Right atrium auricular region (tissue), 2 donors: ENCODE data around the gene TGFBR2. TPM values are rescaled to one million over a fixed set of nuclear protein-coding genes. Genes with fewer than 3 reads are reported as not detected.
A peak's percentile ranks its signal among the peaks of the same experiment; 100 is the strongest.

Experiments
- DNase-seq: peaks from one replicate; pipeline ENCODE4 v3.0.0-alpha.2; 2019; ENCODE audit warnings: low spot score
- H3K27ac ChIP-seq, 2 donors: fragments of 200-600 bp; sonication (generic); 1 replicate in 1 of 2; 2 replicates in 1 of 2; pipeline ENCODE4 v1.5.1; 2016 to 2019
- H3K27me3 ChIP-seq, 2 donors: fragments of 200-600 bp; sonication (generic); one replicate each; pipeline versions ENCODE4 v1.5.1 to v1.6.0; 2017 to 2019
- H3K36me3 ChIP-seq: fragments of 200-600 bp; sonication (generic); one replicate; pipeline ENCODE4 v1.5.1; 2016
- H3K4me1 ChIP-seq, 2 donors: fragments of 200-600 bp; sonication (generic); one replicate each; pipeline versions ENCODE4 v1.5.1 to v1.6.0; 2017 to 2019
- H3K4me3 ChIP-seq, 2 donors: fragments of 200-600 bp; sonication (generic); 1 replicate in 1 of 2; 2 replicates in 1 of 2; pipeline ENCODE4 v1.5.1; 2017 to 2019; ENCODE audit warnings: mild to moderate bottlenecking in 1 of 2, moderate library complexity in 1 of 2
- H3K9me3 ChIP-seq, 2 donors: fragments of 200-600 bp; sonication (generic); one replicate each; pipeline ENCODE4 v1.5.1; 2019
- CTCF ChIP-seq, 2 donors: fragments of 200-600 bp; sonication (generic); IDR thresholded peaks; one replicate each; pipeline ENCODE4 v1.5.1; 2019; ENCODE audit warnings: antibody characterized with exemption in 2 of 2
- total RNA-seq, 2 donors: library from RNA; depleted of rRNA; stranded (reverse); fragments of >200 nt; gene quantifications; one replicate each; pipeline ENCODE4 v1.1.0, GENCODE V29; 2016

TGFBR2 gene
- total RNA-seq, 2 donors from 2014 or later = 205 to 210 TPM

GRCh38 chr3:30626443-30627180 is 20.2 kb downstream of the TGFBR2 start:
- Histone ChIP-seq H3K27ac (peak overlapping the region; percentile 62 to 70), H3K9me3 (no peaks in the 10 kb centered on the region), H3K27me3 (no peaks in the 10 kb centered on the region), H3K4me1 (peaks cover 0 to 87% of the 10 kb centered on the region in 2 donors), H3K36me3 (peaks cover 18% of the 10 kb centered on the region), H3K4me3 (no peak overlapping the region)
- no peak for DNase-seq
- TF ChIP-seq CTCF (IDR thresholded peaks at IDR 0.05) = no peak

- no peak for DNase-seq
- Histone ChIP-seq H3K36me3 (peaks cover 13% of the 10 kb centered on the region), H3K27me3 (no peaks in the 10 kb centered on the region), H3K27ac (peak overlapping the region; percentile 64 to 75), H3K9me3 (no peaks in the 10 kb centered on the region), H3K4me3 (no peak overlapping the region), H3K4me1 (peaks cover 0 to 95% of the 10 kb centered on the region in 2 donors)
- no peak for TF ChIP-seq CTCF (IDR thresholded peaks at IDR 0.05)
Measured at GRCh38 chr3:30628205-30628900, 22.0 kb downstream of the TGFBR2 start.

GRCh38 chr3:30628901-30629590 is 22.6 kb downstream of the TGFBR2 start:
- DNase-seq = no peak
- TF ChIP-seq CTCF (IDR thresholded peaks at IDR 0.05) = peak in 1 of 2 donors; percentile 58
- peaks cover 8% of the 10 kb centered on the region for H3K36me3 ChIP-seq
- H3K9me3 ChIP-seq = no peaks in the 10 kb centered on the region
- no peak overlapping the region for H3K4me3 ChIP-seq
- H3K27ac ChIP-seq = peak overlapping the region; percentile 64 to 75
- H3K27me3 ChIP-seq = no peaks in the 10 kb centered on the region
- H3K4me1 ChIP-seq = peaks cover 0 to 100% of the 10 kb centered on the region in 2 donors

GRCh38 chr3:30629746-30630145 is 23.3 kb downstream of the TGFBR2 start:
- no peaks in the 10 kb centered on the region for H3K9me3 ChIP-seq
- TF ChIP-seq CTCF (IDR thresholded peaks at IDR 0.05) = no peak
- no peak overlapping the region for H3K4me3 ChIP-seq
- H3K27ac ChIP-seq = peak overlapping the region; percentile 64 to 75
- H3K36me3 ChIP-seq = peaks cover 3% of the 10 kb centered on the region
- DNase-seq = no peak
- H3K27me3 ChIP-seq = no peaks in the 10 kb centered on the region
- peaks cover 0 to 100% of the 10 kb centered on the region in 2 donors for H3K4me1 ChIP-seq

GRCh38 chr3:30630238-30631030 is 24.0 kb downstream of the TGFBR2 start:
- Histone ChIP-seq H3K27me3 (no peaks in the 10 kb centered on the region), H3K9me3 (no peaks in the 10 kb centered on the region), H3K27ac (peak overlapping the region; percentile 64 to 75), H3K36me3 (peaks cover 3% of the 10 kb centered on the region), H3K4me3 (no peak overlapping the region), H3K4me1 (peaks cover 0 to 100% of the 10 kb centered on the region in 2 donors)
- no peak for TF ChIP-seq CTCF (IDR thresholded peaks at IDR 0.05)
- DNase-seq = no peak
